GM18870 (cell line): ENCODE measurements around the gene SEBOX.
A peak's percentile ranks its signal among the peaks of the same experiment; 100 is the strongest.

Experiments used
- ATAC-seq: cut with Tn5 transposase; IDR thresholded peaks from one replicate; pipeline ENCODE4 v1.9.1; 2021; ENCODE audit warnings: moderate library complexity; ENCODE audit not compliant: unreplicated experiment

The SEBOX gene

GRCh38 chr17:28369684-28370034 lies 4.7 kb upstream of the SEBOX start:
- ATAC-seq = no peak

GRCh38 chr17:28368915-28369683 lies 4.1 kb upstream of the SEBOX start:
- no peak for ATAC-seq

- no peak for ATAC-seq
Measured at GRCh38 chr17:28368306-28368831, 3.4 kb upstream of the SEBOX start.

GRCh38 chr17:28367641-28368305 lies 2.8 kb upstream of the SEBOX start:
- no peak for ATAC-seq

GRCh38 chr17:28366605-28367004 lies 1.6 kb upstream of the SEBOX start:
- ATAC-seq = no peak

GRCh38 chr17:28365487-28365886 lies 488 bp upstream of the SEBOX start:
- no peak for ATAC-seq

- no peak for ATAC-seq
Measured at GRCh38 chr17:28363776-28364650, 986 bp downstream of the SEBOX start.

- ATAC-seq = no peak
Measured at GRCh38 chr17:28363186-28363585, 1.8 kb downstream of the SEBOX start.

- no peak for ATAC-seq
Measured at GRCh38 chr17:28357901-28358197, 7.2 kb downstream of the SEBOX start.

GRCh38 chr17:28357061-28357900 lies 7.7 kb downstream of the SEBOX start, which contains the start of gene POLDIP2:
TSS of gene POLDIP2 (minus strand) at chr17:28357527. CDS start at chr17:28357448, 79 bp downstream.
- peak; percentile 80 for ATAC-seq

GRCh38 chr17:28350271-28350670 lies 14.7 kb downstream of the SEBOX start:
- ATAC-seq = no peak

GRCh38 chr17:28348979-28349378 lies 16.0 kb downstream of the SEBOX start:
- no peak for ATAC-seq

- no peak for ATAC-seq
Measured at GRCh38 chr17:28347261-28347891, 17.6 kb downstream of the SEBOX start.

- no peak for ATAC-seq
Measured at GRCh38 chr17:28346746-28347246, 18.2 kb downstream of the SEBOX start.

- ATAC-seq = no peak
Measured at GRCh38 chr17:28346199-28346580, 18.8 kb downstream of the SEBOX start.

- ATAC-seq = no peak
Measured at GRCh38 chr17:28345419-28346198, 19.4 kb downstream of the SEBOX start.

- ATAC-seq = no peak
Measured at GRCh38 chr17:28344435-28344901, 20.5 kb downstream of the SEBOX start.

- ATAC-seq = no peak
Measured at GRCh38 chr17:28344011-28344410, 21.0 kb downstream of the SEBOX start.

- no peak for ATAC-seq
Measured at GRCh38 chr17:28343491-28343932, 21.5 kb downstream of the SEBOX start.
